ENCODE measurements around the gene ST6GALNAC4. TPM values are rescaled to one million over a fixed set of nuclear protein-coding genes. Genes with fewer than 3 reads are reported as not detected.
A peak's percentile ranks its signal among the peaks of the same experiment; 100 is the strongest.

ST6GALNAC4 gene
- total and polyA plus RNA-seq, 10 of the 15 experiments (the other 5 are each of a cell fraction or from before 2014, with no cell fraction given): 4.2 to 63.2 (median 35.2) TPM

DNA sequence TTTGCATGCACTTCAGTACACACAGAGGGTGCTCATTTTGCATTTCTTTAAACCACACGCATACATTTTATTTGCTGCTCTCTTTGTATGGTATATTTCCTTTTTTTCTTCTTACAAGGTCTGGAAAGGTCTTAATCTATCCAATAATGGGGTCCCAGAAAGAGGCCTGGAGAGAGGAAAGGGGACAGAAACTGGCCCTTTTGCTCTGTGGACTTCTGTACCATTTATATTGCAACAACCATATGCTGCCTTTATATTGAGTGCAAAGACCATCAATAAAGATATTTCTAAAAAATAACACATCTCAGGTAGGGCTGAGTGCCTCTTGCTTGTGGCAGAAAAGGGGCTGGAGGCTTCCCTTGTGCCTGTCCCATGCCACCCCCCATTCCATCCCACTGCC lies 36.3 kb upstream of the ST6GALNAC4 start:
- H4K20me1 ChIP-seq (ENCODE audit: control insufficient read depth, insufficient read depth): 0 out of 2 replicates have a peak, but pooled peaks cover 3% of the 10 kb centered on the region
- H3K27me3 ChIP-seq (replicated peaks in 1 of 2; ENCODE audit: control insufficient read depth in 2 of 2, insufficient read depth in 2 of 2, low read length in 1 of 2): no peaks in the 10 kb centered on the region
- FAIRE-seq: no peak
- DNase-seq (ENCODE audit: low read depth, low spot score): no peak
- H3K36me3 ChIP-seq (ENCODE audit: control insufficient read depth in 2 of 2, insufficient read depth in 2 of 2, low read length in 1 of 2): no peaks in the 10 kb centered on the region; a peak in 1 of 4 replicates
- H3K4me3 ChIP-seq: no peak overlapping the region
- in situ Hi-C loops (cut with MboI): no loop called here
- H3K9ac ChIP-seq (ENCODE audit: control insufficient read depth, insufficient read depth, low read length): no peak overlapping the region
- WGBS (ENCODE audit: insufficient coverage, insufficient replicate concordance, low lambda C conversion rate, missing lambda C conversion rate): 100% methylated on average over 1 of the region's 1 CpG
- H3K79me2 ChIP-seq (ENCODE audit: control insufficient read depth, insufficient read depth, low read length): peaks cover 3% of the 10 kb centered on the region
- no peak for ATAC-seq
- TF ChIP-seq CBX5 (IDR thresholded peaks at IDR 0.05; ENCODE audit: low read depth) (no peak), LARP7 (IDR thresholded peaks at IDR 0.05) (no peak), NR2F1 (conservative IDR thresholded peaks at IDR 0.05) (no peak), ATF7 (IDR thresholded peaks at IDR 0.05; ENCODE audit: low read depth) (no peak), SMARCA5 (IDR thresholded peaks at IDR 0.05) (no peak)
- no peaks in the 10 kb centered on the region for H3K9me3 ChIP-seq (replicated peaks; ENCODE audit: control insufficient read depth, insufficient read depth, low read length)
- intact Hi-C loops (cut with micrococcal nuclease; ENCODE audit: unreplicated experiment): no loop called here
- BruUV-seq (replicated peaks): no TSS peak
- H3K4me1 ChIP-seq (ENCODE audit: control insufficient read depth, insufficient read depth, low read length): peaks cover 12% of the 10 kb centered on the region
- H2AFZ ChIP-seq (ENCODE audit: control insufficient read depth, low read depth, low read length): no peak overlapping the region
- ChIA-PET POLR2A (no interaction called here), RAD21 (ENCODE audit: unreplicated experiment) (interaction anchor here (0.7 to 4.4 kb wide), 5 partner anchors 14 to 82 kb away, joined by 3 to 80 read pairs (median 4); no protein-coding TSS in a partner anchor), CTCF (interaction anchor here (0.6 to 13.8 kb wide), 4 partner anchors 30 to 97 kb away, joined by 3 to 332 read pairs (median 12); no protein-coding TSS in a partner anchor), SMC1A (ENCODE audit: uncharacterized antibody, unreplicated experiment) (interaction anchor here (1.0 to 6.7 kb wide), 3 partner anchors 18 to 79 kb away, joined by 3 to 96 read pairs (median 4); no protein-coding TSS in a partner anchor)
- no peak overlapping the region for H3K27ac ChIP-seq (ENCODE audit: control insufficient read depth, insufficient read depth)
- no peak overlapping the region for H3K4me2 ChIP-seq (ENCODE audit: control insufficient read depth, insufficient read depth)

DNA sequence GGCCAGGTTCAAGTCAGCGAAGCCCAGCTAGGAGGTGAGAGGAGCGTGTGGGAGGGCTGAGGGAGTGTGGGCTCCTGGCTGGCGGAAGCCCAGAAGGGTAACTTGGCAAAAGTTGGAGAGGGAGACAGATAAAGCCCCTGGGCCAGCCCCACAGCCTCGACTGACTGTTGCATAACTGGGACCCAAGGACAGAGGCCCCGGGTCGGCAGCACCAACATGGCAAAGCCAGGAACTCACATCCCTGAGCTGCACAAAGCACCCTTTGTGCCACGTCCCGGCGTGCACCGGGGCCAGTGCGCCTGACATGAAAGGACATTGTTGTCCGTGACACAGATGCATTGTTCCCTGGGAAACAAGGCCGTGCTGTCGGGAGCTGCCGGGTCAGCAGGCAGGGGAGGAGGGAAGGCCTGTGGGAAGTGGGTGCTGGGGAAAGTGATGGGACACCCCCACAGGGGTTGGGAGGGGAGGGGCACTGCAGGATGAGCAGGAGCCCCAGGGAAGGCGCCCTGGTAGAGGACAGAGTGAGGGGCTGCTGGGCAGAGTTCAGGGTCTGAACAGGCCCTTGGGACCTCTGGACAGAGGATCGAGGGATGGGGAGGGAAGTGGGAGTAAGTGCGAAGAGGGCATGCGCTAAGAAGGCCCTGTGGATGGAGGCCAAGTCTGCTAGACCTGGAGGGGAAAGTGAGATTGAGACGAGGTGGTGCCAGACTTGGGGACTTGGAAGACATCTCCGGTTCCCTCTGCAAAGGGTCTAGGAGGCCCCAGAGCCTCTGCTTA lies 33.9 kb upstream of the ST6GALNAC4 start:
- Histone ChIP-seq H3K36me3 (ENCODE audit: control insufficient read depth in 2 of 2, insufficient read depth in 2 of 2, low read length in 1 of 2) (no peaks in the 10 kb centered on the region; a peak in 2 of 4 replicates), H4K20me1 (ENCODE audit: control insufficient read depth, insufficient read depth) (0 out of 2 replicates have a peak, but pooled peaks cover 3% of the 10 kb centered on the region), H3K27me3 (replicated peaks in 1 of 2; ENCODE audit: control insufficient read depth in 2 of 2, insufficient read depth in 2 of 2, low read length in 1 of 2) (no peaks in the 10 kb centered on the region), H3K79me2 (ENCODE audit: control insufficient read depth, insufficient read depth, low read length) (peaks cover 2% of the 10 kb centered on the region), H2AFZ (ENCODE audit: control insufficient read depth, low read depth, low read length) (no peak overlapping the region), H3K9ac (ENCODE audit: control insufficient read depth, insufficient read depth, low read length) (no peak overlapping the region), H3K4me2 (ENCODE audit: control insufficient read depth, insufficient read depth) (no peak overlapping the region), H3K9me3 (replicated peaks; ENCODE audit: control insufficient read depth, insufficient read depth, low read length) (no peaks in the 10 kb centered on the region), H3K4me3 (no peak overlapping the region), H3K4me1 (ENCODE audit: control insufficient read depth, insufficient read depth, low read length) (peaks cover 8% of the 10 kb centered on the region), H3K27ac (ENCODE audit: control insufficient read depth, insufficient read depth) (no peak overlapping the region)
- ChIA-PET RAD21 (ENCODE audit: unreplicated experiment) (interaction anchor here (1.3 kb wide), 1 partner anchor 97 kb away, joined by 3 read pairs; no protein-coding TSS in a partner anchor), CTCF (interaction anchor here (0.5 to 13.8 kb wide), 3 partner anchors 82 to 166 kb away, joined by 3 to 332 read pairs (median 3); no protein-coding TSS in a partner anchor), SMC1A (ENCODE audit: uncharacterized antibody, unreplicated experiment) (no interaction called here), POLR2A (no interaction called here)
- ATAC-seq: no peak
- peak; percentile 35; the same call in 1 of the 2 replicates for TF ChIP-seq POLR2A (IDR thresholded peaks at IDR 0.05; ENCODE audit: low read depth, low read length)
- no peak for TF ChIP-seq ZNF274 (IDR thresholded peaks at IDR 0.05; ENCODE audit: insufficient read depth, insufficient read length)
- no peak for TF ChIP-seq MEF2B (IDR thresholded peaks at IDR 0.05; ENCODE audit: partially characterized antibody, poor library complexity, severe bottlenecking)
- in situ Hi-C loops (cut with MboI): no loop called here
- intact Hi-C loops (cut with micrococcal nuclease; ENCODE audit: unreplicated experiment): no loop called here
- BruUV-seq (replicated peaks): no TSS peak
- no peak for DNase-seq (ENCODE audit: low read depth, low spot score)
- 93% methylated on average over 21 of the region's 21 CpGs for WGBS (ENCODE audit: insufficient coverage, insufficient replicate concordance, low lambda C conversion rate, missing lambda C conversion rate)
- FAIRE-seq: no peak
